Measurements from ENCODE around the gene CNTD1. TPM values are rescaled to one million over a fixed set of nuclear protein-coding genes. Genes with fewer than 3 reads are reported as not detected.

The CNTD1 gene
- total and polyA plus RNA-seq, 2 of the 4 experiments (the other 2 are of a cell fraction) = not detected

GRCh38 chr17:42782166-42783061 lies 16.2 kb upstream of the CNTD1 start:
- Histone ChIP-seq H3K14ac (replicated peaks; ENCODE audit: low read depth, low read length) (peak overlapping the region; percentile 86), H3K18ac (ENCODE audit: low read depth, low read length) (no peak overlapping the region), H3K27ac (ENCODE audit: insufficient read depth, low read length) (peak overlapping the region; percentile 16; the same call in 1 of the 2 replicates), H3K9ac (ENCODE audit: low read depth, low read length) (peak overlapping the region; percentile 71; the same call in 1 of the 2 replicates), H3K56ac (ENCODE audit: extremely low read depth, insufficient read depth, low read length) (no peak overlapping the region), H3K4me1 (ENCODE audit: control insufficient read depth, insufficient read depth, low read length) (peaks cover 26% of the 10 kb centered on the region), H2AFZ (replicated peaks; ENCODE audit: low read length, poor library complexity) (peak overlapping the region; percentile 68), H4K5ac (ENCODE audit: low read depth, low read length) (no peak overlapping the region; the same call in 1 of the 2 replicates), H3K9me3 (ENCODE audit: control insufficient read depth, insufficient read depth, low read length) (no peaks in the 10 kb centered on the region), H2AK5ac (ENCODE audit: low read depth, low read length) (peak overlapping the region; percentile 99), H4K91ac (ENCODE audit: insufficient read depth, low read depth, low read length) (peak overlapping the region; percentile 90), H3K23ac (ENCODE audit: low read depth, low read length) (peak overlapping the region; percentile 73; the same call in 1 of the 2 replicates), H2BK15ac (ENCODE audit: low read depth, low read length) (peak overlapping the region; percentile 4), H3K36me3 (ENCODE audit: control insufficient read depth, insufficient read depth, low read length) (peaks cover 16% of the 10 kb centered on the region), H2BK120ac (ENCODE audit: low read depth, low read length) (peak overlapping the region; percentile 93), H3K27me3 (ENCODE audit: control insufficient read depth, insufficient read depth, low read length) (no peaks in the 10 kb centered on the region), H3K79me1 (ENCODE audit: low read depth in 1 of 2, low read length in 2 of 2) (peaks cover 0 to 52% of the 10 kb centered on the region in 2 experiments), H3K4ac (ENCODE audit: low read depth, low read length) (peak overlapping the region; percentile 92), H4K8ac (ENCODE audit: low read depth in 2 of 2, low read length in 2 of 2) (peak overlapping the region; percentile 72 to 86; a peak in 3 of 4 replicates), H3K9me1 (ENCODE audit: insufficient read depth, low read length) (peaks cover 31% of the 10 kb centered on the region), H3K4me2 (ENCODE audit: low read depth, low read length) (peak overlapping the region; percentile 87), H2AK9ac (replicated peaks; ENCODE audit: low read depth, low read length, poor library complexity) (peak overlapping the region; percentile 98), H2BK20ac (ENCODE audit: low read depth, low read length) (peak overlapping the region; percentile 99), H4K20me1 (ENCODE audit: insufficient read depth, low read length) (no peaks in the 10 kb centered on the region), H2BK5ac (ENCODE audit: low read depth, low read length, poor library complexity, severe bottlenecking) (peak overlapping the region; percentile 66), H3K4me3 (ENCODE audit: insufficient read depth, low read depth, low read length) (no peak overlapping the region; the same call in 1 of the 2 replicates)
- BruUV-seq (replicated peaks) = no TSS peak
- ATAC-seq (ENCODE audit: low read depth) = no peak
- no peak for DNase-seq
- POLR2A ChIA-PET (ENCODE audit: unreplicated experiment) = no interaction called here
- CTCF ChIA-PET = no interaction called here
- in situ Hi-C loops (cut with MboI; ENCODE audit: low sequenced_read_pairs) (no loop called here), dilution Hi-C loops (cut with HindIII; ENCODE audit: low sequenced_read_pairs, unreplicated experiment) (no loop called here), intact Hi-C loops (cut with micrococcal nuclease) (no loop called here)
- TF ChIP-seq ELK1 (IDR thresholded peaks at IDR 0.05; ENCODE audit: borderline replicate concordance, low read depth, low read length) (no peak), CHD1 (IDR thresholded peaks at IDR 0.05; ENCODE audit: low read depth, low read length) (no peak)
- WGBS, 2 experiments (ENCODE audit: extremely low coverage in 2 of 2, insufficient read length in 1 of 2) = 42% methylated on average over 7 of the region's 29 CpGs; no CpG with 5 or more reads in 1 of the 2 experiments
